Measurements from ENCODE around the gene BMF. TPM values are rescaled to one million over a fixed set of nuclear protein-coding genes. Genes with fewer than 3 reads are reported as not detected.

BMF gene
- total and polyA plus RNA-seq, 2 donors = 28.5 to 70.4 TPM

GRCh38 chr15:40106203-40107161 lies 2.2 kb downstream of the BMF start:
- Histone ChIP-seq H3K36me3 (ENCODE audit: control insufficient read depth in 2 of 2, insufficient read depth in 2 of 2, low read length in 1 of 2) (peaks cover 33 to 46% of the 10 kb centered on the region in 2 donors), H3K4me3 (ENCODE audit: low read length in 2 of 2) (peak overlapping the region; percentile 81 to 97), H3K27ac (ENCODE audit: low read depth in 1 of 2, low read length in 1 of 2) (peak overlapping the region; percentile 82 to 87), H3K9me3 (ENCODE audit: control insufficient read depth in 2 of 2, insufficient read depth in 1 of 2, low read length in 1 of 2) (no peaks in the 10 kb centered on the region), H3K27me3 (ENCODE audit: control insufficient read depth in 2 of 2, insufficient read depth in 1 of 2, low read length in 1 of 2) (no peaks in the 10 kb centered on the region), H3K4me1 (ENCODE audit: control insufficient read depth in 2 of 2, insufficient read depth in 2 of 2, low read length in 2 of 2) (peaks cover 42 to 77% of the 10 kb centered on the region in 2 donors)
- WGBS = 76% methylated on average over 8 of the region's 8 CpGs
- peak in 2 of 9 donors; percentile 37 to 70 for DNase-seq (ENCODE audit: low read depth in 6 of 9, low spot score in 9 of 9)

GRCh38 chr15:40105517-40106202 lies 3.0 kb downstream of the BMF start:
- Histone ChIP-seq H3K9me3 (ENCODE audit: control insufficient read depth in 2 of 2, insufficient read depth in 1 of 2, low read length in 1 of 2) (no peaks in the 10 kb centered on the region), H3K36me3 (ENCODE audit: control insufficient read depth in 2 of 2, insufficient read depth in 2 of 2, low read length in 1 of 2) (peaks cover 40 to 53% of the 10 kb centered on the region in 2 donors), H3K27ac (ENCODE audit: low read depth in 1 of 2, low read length in 1 of 2) (peak overlapping the region; percentile 76 to 87), H3K4me3 (ENCODE audit: low read length in 2 of 2) (peak overlapping the region; percentile 81 to 97), H3K4me1 (ENCODE audit: control insufficient read depth in 2 of 2, insufficient read depth in 2 of 2, low read length in 2 of 2) (peaks cover 49 to 85% of the 10 kb centered on the region in 2 donors), H3K27me3 (ENCODE audit: control insufficient read depth in 2 of 2, insufficient read depth in 1 of 2, low read length in 1 of 2) (no peaks in the 10 kb centered on the region)
- DNase-seq (ENCODE audit: low read depth in 6 of 9, low spot score in 9 of 9) = peak in 3 of 9 donors; percentile 51 to 60 (median 57)
- 74% methylated on average over 9 of the region's 9 CpGs for WGBS

- DNase-seq (ENCODE audit: low read depth in 6 of 9, low spot score in 9 of 9) = peak in 5 of 9 donors; percentile 64 to 88 (median 79)
- WGBS = 25% methylated on average over 16 of the region's 16 CpGs
- Histone ChIP-seq H3K36me3 (ENCODE audit: control insufficient read depth in 2 of 2, insufficient read depth in 2 of 2, low read length in 1 of 2) (peaks cover 44 to 59% of the 10 kb centered on the region in 2 donors), H3K27me3 (ENCODE audit: control insufficient read depth in 2 of 2, insufficient read depth in 1 of 2, low read length in 1 of 2) (no peaks in the 10 kb centered on the region), H3K27ac (ENCODE audit: low read depth in 1 of 2, low read length in 1 of 2) (peak overlapping the region; percentile 76 to 87), H3K9me3 (ENCODE audit: control insufficient read depth in 2 of 2, insufficient read depth in 1 of 2, low read length in 1 of 2) (no peaks in the 10 kb centered on the region), H3K4me3 (ENCODE audit: low read length in 2 of 2) (peak overlapping the region; percentile 81 to 97), H3K4me1 (ENCODE audit: control insufficient read depth in 2 of 2, insufficient read depth in 2 of 2, low read length in 2 of 2) (peaks cover 56 to 92% of the 10 kb centered on the region in 2 donors)
These were observed 3.7 kb downstream of the BMF start for GRCh38 chr15:40104865-40105516.

GRCh38 chr15:40104296-40104864 lies 4.3 kb downstream of the BMF start:
- H3K4me3 ChIP-seq (ENCODE audit: low read length in 2 of 2) = peak overlapping the region; percentile 81 to 97
- peaks cover 55 to 94% of the 10 kb centered on the region in 2 donors for H3K4me1 ChIP-seq (ENCODE audit: control insufficient read depth in 2 of 2, insufficient read depth in 2 of 2, low read length in 2 of 2)
- peaks cover 48 to 61% of the 10 kb centered on the region in 2 donors for H3K36me3 ChIP-seq (ENCODE audit: control insufficient read depth in 2 of 2, insufficient read depth in 2 of 2, low read length in 1 of 2)
- H3K27me3 ChIP-seq (ENCODE audit: control insufficient read depth in 2 of 2, insufficient read depth in 1 of 2, low read length in 1 of 2) = no peaks in the 10 kb centered on the region
- H3K9me3 ChIP-seq (ENCODE audit: control insufficient read depth in 2 of 2, insufficient read depth in 1 of 2, low read length in 1 of 2) = no peaks in the 10 kb centered on the region
- peak overlapping the region in 1 of 2 donors; percentile 1 for H3K27ac ChIP-seq (ENCODE audit: low read depth in 1 of 2, low read length in 1 of 2)
- WGBS = 65% methylated on average over 8 of the region's 8 CpGs
- DNase-seq (ENCODE audit: low read depth in 6 of 9, low spot score in 9 of 9) = no peak

- H3K27ac ChIP-seq (ENCODE audit: low read depth in 1 of 2, low read length in 1 of 2) = no peak overlapping the region
- no peaks in the 10 kb centered on the region for H3K9me3 ChIP-seq (ENCODE audit: control insufficient read depth in 2 of 2, insufficient read depth in 1 of 2, low read length in 1 of 2)
- peak overlapping the region in 1 of 2 donors; percentile 97 for H3K4me3 ChIP-seq (ENCODE audit: low read length in 2 of 2)
- no peak for DNase-seq (ENCODE audit: low read depth in 6 of 9, low spot score in 9 of 9)
- peaks cover 48 to 61% of the 10 kb centered on the region in 2 donors for H3K36me3 ChIP-seq (ENCODE audit: control insufficient read depth in 2 of 2, insufficient read depth in 2 of 2, low read length in 1 of 2)
- H3K4me1 ChIP-seq (ENCODE audit: control insufficient read depth in 2 of 2, insufficient read depth in 2 of 2, low read length in 2 of 2) = peaks cover 56 to 95% of the 10 kb centered on the region in 2 donors
- no peaks in the 10 kb centered on the region for H3K27me3 ChIP-seq (ENCODE audit: control insufficient read depth in 2 of 2, insufficient read depth in 1 of 2, low read length in 1 of 2)
- 92% methylated on average over 7 of the region's 7 CpGs for WGBS
These were observed 4.8 kb downstream of the BMF start for GRCh38 chr15:40103864-40104271.

- WGBS = 74% methylated on average over 29 of the region's 29 CpGs
- DNase-seq (ENCODE audit: low read depth in 6 of 9, low spot score in 9 of 9) = no peak
- H3K27ac ChIP-seq (ENCODE audit: low read depth in 1 of 2, low read length in 1 of 2) = peak overlapping the region; percentile 19 to 54
- H3K4me1 ChIP-seq (ENCODE audit: control insufficient read depth in 2 of 2, insufficient read depth in 2 of 2, low read length in 2 of 2) = peaks cover 63 to 98% of the 10 kb centered on the region in 2 donors
- no peaks in the 10 kb centered on the region for H3K27me3 ChIP-seq (ENCODE audit: control insufficient read depth in 2 of 2, insufficient read depth in 1 of 2, low read length in 1 of 2)
- peaks cover 50 to 62% of the 10 kb centered on the region in 2 donors for H3K36me3 ChIP-seq (ENCODE audit: control insufficient read depth in 2 of 2, insufficient read depth in 2 of 2, low read length in 1 of 2)
- no peaks in the 10 kb centered on the region for H3K9me3 ChIP-seq (ENCODE audit: control insufficient read depth in 2 of 2, insufficient read depth in 1 of 2, low read length in 1 of 2)
- peak overlapping the region in 1 of 2 donors; percentile 97 for H3K4me3 ChIP-seq (ENCODE audit: low read length in 2 of 2)
These were observed 5.5 kb downstream of the BMF start for GRCh38 chr15:40102897-40103858.

- 54% methylated on average over 6 of the region's 6 CpGs for WGBS
- Histone ChIP-seq H3K4me3 (ENCODE audit: low read length in 2 of 2) (no peak overlapping the region), H3K27me3 (ENCODE audit: control insufficient read depth in 2 of 2, insufficient read depth in 1 of 2, low read length in 1 of 2) (no peaks in the 10 kb centered on the region), H3K4me1 (ENCODE audit: control insufficient read depth in 2 of 2, insufficient read depth in 2 of 2, low read length in 2 of 2) (peaks cover 81 to 98% of the 10 kb centered on the region in 2 donors), H3K9me3 (ENCODE audit: control insufficient read depth in 2 of 2, insufficient read depth in 1 of 2, low read length in 1 of 2) (no peaks in the 10 kb centered on the region), H3K36me3 (ENCODE audit: control insufficient read depth in 2 of 2, insufficient read depth in 2 of 2, low read length in 1 of 2) (peaks cover 59 to 78% of the 10 kb centered on the region in 2 donors), H3K27ac (ENCODE audit: low read depth in 1 of 2, low read length in 1 of 2) (peak overlapping the region in 1 of 2 donors; percentile 55)
- no peak for DNase-seq (ENCODE audit: low read depth in 6 of 9, low spot score in 9 of 9)
These were observed 7.5 kb downstream of the BMF start for GRCh38 chr15:40100947-40101905.
